Activated naive CD4-positive, alpha-beta T cell (primary cell): ENCODE measurements around the gene PIGT.
"Not testable (repeated sequence)": the region's sequence is repeated elsewhere in the genome, so short reads cannot be mapped to it uniquely, and the experiment has no call there.

ENCODE experiments used
- DNase-seq, 4 experiments: peaks; one replicate each; lab custom pipeline; 2025; lab: John Stamatoyannopoulos, UW

PIGT gene

DNA sequence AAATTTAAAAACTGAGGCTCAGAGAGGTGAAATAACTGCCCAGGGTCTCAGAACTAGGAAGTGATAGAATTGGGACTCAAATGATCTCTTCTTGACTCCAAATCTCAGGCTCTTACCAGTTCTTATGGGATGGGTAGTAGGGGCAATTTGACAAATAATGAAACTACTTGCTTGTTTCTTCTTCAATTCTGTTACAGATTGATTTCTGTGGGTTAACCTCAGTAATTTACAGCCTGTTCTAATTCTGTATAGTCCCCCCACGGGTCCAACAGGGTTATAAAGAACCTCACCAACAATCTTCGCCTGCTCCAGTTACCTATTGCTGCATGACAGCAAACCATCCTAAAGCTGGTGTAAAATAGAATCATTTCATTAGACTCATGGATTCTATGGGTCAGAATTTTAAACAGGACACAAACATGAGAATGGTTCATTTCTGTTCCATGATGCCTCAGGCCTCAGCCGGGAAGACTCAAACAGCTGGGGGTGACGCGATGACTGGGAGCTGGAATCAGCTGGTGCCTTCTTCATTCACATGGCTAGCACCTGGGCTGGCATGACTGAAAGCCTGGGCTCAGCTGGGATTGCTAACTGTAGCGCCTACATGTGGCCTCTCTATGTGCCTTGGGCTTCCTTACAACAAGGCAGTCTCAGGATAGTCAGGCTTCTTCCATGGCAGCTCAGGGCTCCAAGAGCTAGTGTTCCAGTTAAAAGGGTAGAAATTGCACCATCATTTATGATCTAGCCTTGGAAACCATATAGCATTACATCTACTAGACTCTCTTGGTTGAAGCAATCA lies 47.0 kb downstream of the PIGT start:
- no peak for DNase-seq

DNA sequence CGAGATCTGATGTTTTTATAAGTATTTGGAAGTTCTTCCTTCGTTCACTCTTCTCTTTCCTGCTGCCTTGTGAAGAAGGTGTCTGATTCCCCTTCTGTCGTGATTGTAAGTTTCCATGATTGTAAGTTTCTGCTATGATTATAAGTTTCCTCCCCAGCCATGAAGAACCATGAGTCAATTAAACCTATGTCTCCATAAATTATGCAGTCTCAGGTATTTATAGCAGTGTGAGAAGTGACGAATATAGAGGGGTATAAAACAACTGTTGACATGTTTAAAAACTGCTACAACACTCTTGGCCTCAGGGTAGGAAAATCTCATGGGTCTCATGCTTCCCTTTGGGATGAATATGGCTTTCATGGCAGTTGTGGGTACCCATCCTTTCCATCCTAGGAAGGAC lies 47.8 kb downstream of the PIGT start:
- DNase-seq: no peak

DNA sequence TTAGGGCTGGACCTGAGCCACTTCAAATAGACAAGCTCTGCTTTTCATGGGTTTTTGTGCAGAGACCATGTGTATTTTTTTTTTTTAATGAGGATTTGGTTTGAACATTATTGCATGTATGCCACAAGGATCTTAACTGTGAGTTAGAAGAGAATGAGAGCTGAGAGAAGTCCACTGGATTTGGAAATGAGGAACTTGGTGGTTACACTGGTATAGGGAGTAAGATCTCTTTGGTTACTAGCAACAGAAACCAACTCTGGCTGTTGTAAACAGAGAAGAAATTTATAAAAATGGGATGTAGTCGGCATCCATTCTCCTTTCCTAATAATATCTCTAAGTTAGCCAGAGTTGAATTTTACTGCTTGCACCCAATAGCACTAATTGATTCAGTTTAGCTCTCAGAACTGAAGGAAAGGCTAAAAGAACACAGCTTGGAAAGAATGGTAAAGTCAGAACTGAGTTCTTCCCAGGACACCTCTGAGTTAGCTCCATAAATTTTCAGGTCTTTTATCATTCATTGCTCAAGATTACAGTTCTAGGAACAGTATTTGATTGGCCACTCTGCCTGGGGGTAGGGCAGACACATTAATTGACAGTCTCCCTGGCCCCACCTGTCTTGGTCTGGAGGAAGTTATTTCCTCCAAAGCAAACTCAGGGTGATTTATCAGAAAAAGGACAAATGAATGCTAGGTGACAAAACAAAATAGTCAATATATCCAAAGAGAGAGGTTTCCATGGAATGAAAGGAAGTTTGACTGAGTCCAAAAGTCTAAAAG lies 49.7 kb downstream of the PIGT start:
- DNase-seq: no peak

DNA sequence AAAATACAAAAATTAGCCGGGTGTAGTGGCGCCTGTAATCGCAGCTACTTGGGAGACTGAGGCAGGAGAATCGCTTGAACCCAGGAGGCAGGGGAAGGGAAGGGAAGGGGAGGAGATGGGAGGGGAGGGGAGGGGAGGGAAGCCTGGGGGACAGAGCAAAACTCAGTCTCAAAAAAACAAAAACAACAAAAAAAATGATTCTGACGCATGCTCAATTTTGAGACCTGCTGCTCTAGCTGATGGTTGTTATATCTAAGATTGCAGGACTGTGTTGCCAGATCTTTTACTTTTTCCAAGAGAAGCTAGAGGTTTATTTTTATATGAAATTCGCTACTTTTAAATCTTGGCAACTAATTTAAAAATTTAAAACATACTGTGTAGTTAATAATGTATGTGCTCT lies 51.2 kb downstream of the PIGT start:
- DNase-seq: no peak

DNA sequence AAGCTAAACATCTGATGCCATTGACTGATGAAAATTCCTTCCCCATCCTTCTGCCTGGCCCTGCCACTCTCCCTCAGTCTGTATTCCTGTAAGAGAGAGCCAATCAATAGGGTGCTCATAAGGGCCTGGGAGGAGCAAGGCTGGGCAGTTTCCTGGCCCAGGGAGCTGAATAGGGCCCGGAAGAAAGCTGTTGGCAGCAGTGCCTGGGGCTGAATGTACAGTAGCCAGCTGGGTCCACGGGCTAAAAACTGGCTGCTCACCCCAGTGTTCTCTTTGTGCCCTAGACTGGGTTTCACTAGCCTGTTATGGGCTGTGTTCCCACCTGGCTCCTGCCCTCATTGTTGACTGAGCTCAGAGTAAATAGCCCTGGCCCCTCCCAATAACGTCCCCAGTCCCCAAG lies 51.9 kb downstream of the PIGT start:
- DNase-seq: no peak

DNA sequence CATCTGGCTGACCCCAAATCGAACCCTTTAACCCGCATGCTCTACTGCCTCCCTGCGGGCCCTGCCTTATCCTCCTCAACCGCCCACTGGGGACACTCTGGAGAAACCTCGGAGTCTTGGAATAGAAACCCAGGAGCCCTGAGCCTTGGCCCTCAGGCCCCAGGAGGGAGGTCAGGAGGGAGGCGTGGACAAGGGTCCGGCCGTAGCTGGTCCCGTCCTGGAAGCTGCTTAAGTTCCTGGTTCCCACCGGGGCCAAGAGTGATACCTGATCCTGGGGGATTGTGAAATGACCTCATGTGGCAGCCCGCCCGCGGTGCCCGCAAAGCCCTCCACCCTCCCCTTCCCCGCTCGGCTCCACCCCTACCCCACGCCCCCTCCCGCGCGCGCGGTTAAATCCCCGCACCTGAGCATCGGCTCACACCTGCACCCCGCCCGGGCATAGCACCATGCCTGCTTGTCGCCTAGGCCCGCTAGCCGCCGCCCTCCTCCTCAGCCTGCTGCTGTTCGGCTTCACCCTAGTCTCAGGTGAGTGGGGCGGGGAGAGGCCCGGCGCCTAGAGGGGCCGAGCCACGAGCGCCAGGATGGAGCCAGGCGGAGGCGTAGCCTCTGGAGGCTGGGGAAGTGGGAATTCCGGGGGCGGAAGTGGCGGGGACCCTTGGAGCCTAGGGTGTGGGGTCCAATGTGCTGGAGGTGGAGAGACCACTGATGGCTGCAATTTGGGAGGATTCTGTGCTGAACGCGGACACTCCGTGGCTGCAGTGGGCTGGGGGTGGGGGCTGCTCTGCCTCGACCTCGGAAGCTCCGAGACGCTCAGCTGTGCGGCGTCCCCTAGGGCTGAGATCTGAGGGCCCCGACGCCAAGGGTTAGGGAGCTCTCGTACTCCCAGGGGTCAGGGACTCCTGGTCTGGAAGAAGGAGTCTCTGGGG lies 53.7 kb downstream of the PIGT start, which contains the start of gene WFDC2:
Gene WFDC2, plus strand, starts transcription at position 418 of the 926 bp plus-strand sequence. Its CDS starts 29 bp downstream, at position 447.
- no peak for DNase-seq

DNA sequence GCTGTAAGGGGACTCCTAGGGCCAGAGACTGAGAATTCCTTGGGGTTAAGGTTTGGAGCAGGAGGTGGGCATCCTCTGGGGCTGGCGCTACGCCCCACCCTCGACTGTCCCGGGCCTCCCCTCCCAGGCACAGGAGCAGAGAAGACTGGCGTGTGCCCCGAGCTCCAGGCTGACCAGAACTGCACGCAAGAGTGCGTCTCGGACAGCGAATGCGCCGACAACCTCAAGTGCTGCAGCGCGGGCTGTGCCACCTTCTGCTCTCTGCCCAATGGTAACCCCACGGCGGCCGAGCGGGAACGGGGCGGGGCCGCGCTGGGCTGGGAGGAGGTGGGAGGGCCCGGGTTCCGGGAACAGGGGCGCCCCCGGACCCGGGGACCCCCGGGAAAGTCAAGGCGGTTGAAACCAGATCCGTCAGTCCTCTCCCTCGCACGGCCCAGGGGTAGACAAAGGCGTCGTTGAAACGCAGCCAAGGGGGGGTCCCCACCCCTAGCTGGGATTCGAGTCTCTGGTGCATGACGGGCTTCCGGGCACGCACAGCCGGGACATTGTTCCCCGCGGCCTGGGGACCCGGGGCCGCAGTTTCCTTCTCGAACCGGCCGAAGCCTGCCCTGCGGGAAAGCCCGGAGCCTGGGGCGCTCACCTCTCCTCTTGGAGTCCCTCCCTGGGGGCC lies 54.5 kb downstream of the PIGT start:
- no peak for DNase-seq

DNA sequence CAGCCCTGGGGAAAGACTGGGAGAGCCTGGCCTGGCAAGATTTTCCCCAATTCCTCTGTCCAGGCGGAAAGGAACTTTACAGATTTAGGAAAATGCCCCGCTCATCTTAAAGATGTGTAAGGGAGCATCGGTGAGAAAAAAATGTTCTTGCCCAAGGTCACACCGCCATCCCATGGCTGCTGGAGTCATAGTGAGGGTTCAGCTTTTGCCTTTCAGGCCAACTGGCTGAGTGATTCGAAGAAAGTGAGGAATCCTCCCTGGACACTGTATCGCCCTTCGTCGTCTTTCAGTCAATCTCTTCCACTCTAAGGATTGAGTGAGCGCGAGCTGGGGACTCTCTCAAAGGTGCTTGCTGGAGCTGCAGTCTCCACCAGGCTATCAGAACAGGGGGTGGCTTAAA lies 55.0 kb downstream of the PIGT start:
- no peak for DNase-seq

DNA sequence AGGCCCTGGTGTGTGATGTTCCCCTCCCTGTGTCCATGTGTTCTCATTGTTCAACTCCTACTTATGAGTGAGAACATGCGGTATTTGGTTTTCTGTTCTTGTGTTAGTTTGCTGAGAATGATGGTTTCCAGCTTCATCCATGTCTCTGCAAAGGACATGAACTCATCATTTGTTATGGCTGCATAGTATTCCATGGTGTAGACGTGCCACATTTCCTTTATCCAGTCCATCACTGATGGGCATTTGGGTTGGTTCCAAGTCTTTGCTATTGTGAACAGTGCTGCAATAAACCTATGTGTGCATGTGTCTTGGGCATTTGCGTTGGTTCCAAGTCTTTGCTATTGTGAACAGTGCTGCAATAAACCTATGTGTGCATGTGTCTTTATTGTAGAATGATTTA lies 56.3 kb downstream of the PIGT start:
- not testable (repeated sequence) for DNase-seq
